Right atrium auricular region (tissue), 2 donors: ENCODE results near the gene ACD. TPM values are rescaled to one million over a fixed set of nuclear protein-coding genes. Genes with fewer than 3 reads are reported as not detected.

Experiments
- DNase-seq: peaks from one replicate; pipeline ENCODE4 v3.0.0-alpha.2; 2019; ENCODE audit warnings: low spot score
- H3K27ac ChIP-seq, 2 donors: fragments of 200-600 bp; sonication (generic); 1 replicate in 1 of 2; 2 replicates in 1 of 2; pipeline ENCODE4 v1.5.1; 2016 to 2019
- H3K27me3 ChIP-seq, 2 donors: fragments of 200-600 bp; sonication (generic); one replicate each; pipeline versions ENCODE4 v1.5.1 to v1.6.0; 2017 to 2019
- H3K36me3 ChIP-seq: fragments of 200-600 bp; sonication (generic); one replicate; pipeline ENCODE4 v1.5.1; 2016
- H3K4me1 ChIP-seq, 2 donors: fragments of 200-600 bp; sonication (generic); one replicate each; pipeline versions ENCODE4 v1.5.1 to v1.6.0; 2017 to 2019
- H3K4me3 ChIP-seq, 2 donors: fragments of 200-600 bp; sonication (generic); 1 replicate in 1 of 2; 2 replicates in 1 of 2; pipeline ENCODE4 v1.5.1; 2017 to 2019; ENCODE audit warnings: mild to moderate bottlenecking in 1 of 2, moderate library complexity in 1 of 2
- H3K9me3 ChIP-seq, 2 donors: fragments of 200-600 bp; sonication (generic); one replicate each; pipeline ENCODE4 v1.5.1; 2019
- CTCF ChIP-seq, 2 donors: fragments of 200-600 bp; sonication (generic); IDR thresholded peaks; one replicate each; pipeline ENCODE4 v1.5.1; 2019; ENCODE audit warnings: antibody characterized with exemption in 2 of 2
- total RNA-seq, 2 donors: library from RNA; depleted of rRNA; stranded (reverse); fragments of >200 nt; gene quantifications; one replicate each; pipeline ENCODE4 v1.1.0, GENCODE V29; 2016

Gene ACD
- total RNA-seq, result 10 to 100 TPM in 1 of 2 donors, 1 to 10 TPM in 1; 7.0 to 10.8 TPM

- Histone ChIP-seq H3K4me1 (peaks cover 0 to 22% of the 10 kb centered on the region in 2 donors), H3K27me3 (no peaks in the 10 kb centered on the region), H3K9me3 (no peaks in the 10 kb centered on the region), H3K27ac (peak within 1 kb of the TSS; percentile 95 to 97), H3K4me3 (peak within 1 kb of the TSS; percentile 82 to 88), H3K36me3 (no peaks in the 10 kb centered on the region)
- peak in 1 of 2 donors; percentile 17 for TF ChIP-seq CTCF (IDR thresholded peaks at IDR 0.05)
- DNase-seq, result peak; percentile 90
Observed at GRCh38 chr16:67659675-67660563, at the start of gene ACD. Gene ACD, minus strand, starts transcription at chr16:67660260. Its CDS starts 40 bp downstream, at chr16:67660220.

- no peaks in the 10 kb centered on the region for H3K36me3 ChIP-seq
- no peak for TF ChIP-seq CTCF (IDR thresholded peaks at IDR 0.05)
- no peak overlapping the region for H3K27ac ChIP-seq
- no peaks in the 10 kb centered on the region for H3K9me3 ChIP-seq
- no peaks in the 10 kb centered on the region for H3K27me3 ChIP-seq
- no peak for DNase-seq
- H3K4me3 ChIP-seq, result no peak overlapping the region
- H3K4me1 ChIP-seq, result no peaks in the 10 kb centered on the region
Observed at GRCh38 chr16:67709050-67709449, 49.0 kb upstream of the ACD start.

- H3K36me3 ChIP-seq, result no peaks in the 10 kb centered on the region
- no peaks in the 10 kb centered on the region for H3K9me3 ChIP-seq
- H3K4me1 ChIP-seq, result no peaks in the 10 kb centered on the region
- H3K27ac ChIP-seq, result no peak overlapping the region
- TF ChIP-seq CTCF (IDR thresholded peaks at IDR 0.05), result no peak
- no peak for DNase-seq
- no peak overlapping the region for H3K4me3 ChIP-seq
- no peaks in the 10 kb centered on the region for H3K27me3 ChIP-seq
Observed at GRCh38 chr16:67708368-67708771, 48.3 kb upstream of the ACD start.

GRCh38 chr16:67707790-67708189 is 47.7 kb upstream of the ACD start:
- no peaks in the 10 kb centered on the region for H3K27me3 ChIP-seq
- no peak for TF ChIP-seq CTCF (IDR thresholded peaks at IDR 0.05)
- H3K27ac ChIP-seq, result no peak overlapping the region
- no peaks in the 10 kb centered on the region for H3K36me3 ChIP-seq
- H3K4me1 ChIP-seq, result no peaks in the 10 kb centered on the region
- H3K4me3 ChIP-seq, result no peak overlapping the region
- DNase-seq, result no peak
- no peaks in the 10 kb centered on the region for H3K9me3 ChIP-seq

- DNase-seq, result no peak
- H3K36me3 ChIP-seq, result no peaks in the 10 kb centered on the region
- H3K9me3 ChIP-seq, result no peaks in the 10 kb centered on the region
- H3K4me3 ChIP-seq, result no peak overlapping the region
- H3K27ac ChIP-seq, result no peak overlapping the region
- H3K27me3 ChIP-seq, result no peaks in the 10 kb centered on the region
- H3K4me1 ChIP-seq, result no peaks in the 10 kb centered on the region
- no peak for TF ChIP-seq CTCF (IDR thresholded peaks at IDR 0.05)
Observed at GRCh38 chr16:67707210-67707609, 47.1 kb upstream of the ACD start.
